ENCODE measurements around the gene OPCML. TPM values are rescaled to one million over a fixed set of nuclear protein-coding genes. Genes with fewer than 3 reads are reported as not detected.

Gene OPCML
- total RNA-seq, 1 donor from 2014 or later, result not detected

DNA sequence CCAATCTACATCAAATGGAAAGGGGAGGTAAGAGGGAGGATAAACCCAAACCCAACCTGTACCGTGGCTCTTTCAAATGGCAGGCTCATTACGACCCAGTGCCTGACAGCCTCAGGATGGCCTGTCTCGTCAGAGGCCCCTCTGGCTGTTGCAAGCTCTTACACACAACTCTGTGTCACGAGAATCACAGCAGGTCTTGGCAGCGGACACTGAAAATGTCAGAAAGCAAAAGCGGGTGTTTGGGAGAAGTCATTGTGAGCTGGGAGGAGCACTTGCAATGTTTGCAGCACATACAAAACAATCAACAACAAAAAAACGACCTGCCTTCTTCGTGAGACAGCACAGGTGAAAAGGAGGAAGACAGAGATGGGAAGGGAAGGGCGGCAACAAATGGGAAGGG is 248.1 kb downstream of the OPCML start:
- H3K9me3 ChIP-seq, result no peaks in the 10 kb centered on the region
- intact Hi-C loops (cut with DNase I), result no loop called here
- TF ChIP-seq POLR2A (IDR thresholded peaks at IDR 0.05), result no peak
- TF ChIP-seq POLR2AphosphoS5 (IDR thresholded peaks at IDR 0.05; ENCODE audit: insufficient read depth in 1 of 2, low read depth in 1 of 2), result no peak
- TF ChIP-seq, protein P1, sequence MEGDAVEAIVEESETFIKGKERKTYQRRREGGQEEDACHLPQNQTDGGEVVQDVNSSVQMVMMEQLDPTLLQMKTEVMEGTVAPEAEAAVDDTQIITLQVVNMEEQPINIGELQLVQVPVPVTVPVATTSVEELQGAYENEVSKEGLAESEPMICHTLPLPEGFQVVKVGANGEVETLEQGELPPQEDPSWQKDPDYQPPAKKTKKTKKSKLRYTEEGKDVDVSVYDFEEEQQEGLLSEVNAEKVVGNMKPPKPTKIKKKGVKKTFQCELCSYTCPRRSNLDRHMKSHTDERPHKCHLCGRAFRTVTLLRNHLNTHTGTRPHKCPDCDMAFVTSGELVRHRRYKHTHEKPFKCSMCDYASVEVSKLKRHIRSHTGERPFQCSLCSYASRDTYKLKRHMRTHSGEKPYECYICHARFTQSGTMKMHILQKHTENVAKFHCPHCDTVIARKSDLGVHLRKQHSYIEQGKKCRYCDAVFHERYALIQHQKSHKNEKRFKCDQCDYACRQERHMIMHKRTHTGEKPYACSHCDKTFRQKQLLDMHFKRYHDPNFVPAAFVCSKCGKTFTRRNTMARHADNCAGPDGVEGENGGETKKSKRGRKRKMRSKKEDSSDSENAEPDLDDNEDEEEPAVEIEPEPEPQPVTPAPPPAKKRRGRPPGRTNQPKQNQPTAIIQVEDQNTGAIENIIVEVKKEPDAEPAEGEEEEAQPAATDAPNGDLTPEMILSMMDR (IDR thresholded peaks at IDR 0.05), result no peak

DNA sequence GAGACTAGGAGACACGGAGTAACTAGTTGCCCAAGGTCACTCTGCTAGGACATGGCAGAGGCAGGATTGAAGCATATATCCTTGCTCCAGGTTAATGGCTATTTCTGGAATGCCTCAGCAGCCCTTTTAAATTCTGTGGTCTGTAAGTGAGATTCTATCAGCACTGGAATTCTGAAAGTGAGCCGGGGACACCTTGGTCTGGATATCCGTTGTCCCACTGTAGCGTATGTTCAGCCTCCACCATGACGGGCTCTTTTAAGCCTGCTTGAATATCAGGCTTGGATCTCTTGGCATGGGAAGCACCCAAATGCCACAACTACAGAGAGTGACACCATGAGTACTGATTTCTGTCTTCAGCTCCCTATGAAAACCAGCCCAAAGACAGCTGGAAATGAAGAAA is 254.4 kb downstream of the OPCML start:
- TF ChIP-seq, protein P1 (IDR thresholded peaks at IDR 0.05), result no peak
- TF ChIP-seq POLR2A (IDR thresholded peaks at IDR 0.05) (no peak), POLR2AphosphoS5 (IDR thresholded peaks at IDR 0.05; ENCODE audit: insufficient read depth in 1 of 2, low read depth in 1 of 2) (no peak)
- Histone ChIP-seq H3K4me1 (no peaks in the 10 kb centered on the region), H3K27me3 (no peaks in the 10 kb centered on the region), H3K36me3 (no peaks in the 10 kb centered on the region), H3K27ac (no peak overlapping the region), H3K9me3 (no peaks in the 10 kb centered on the region), H3K4me3 (no peak overlapping the region)
- no peak for DNase-seq (ENCODE audit: extremely low spot score in 2 of 2)
- intact Hi-C loops (cut with DNase I), result no loop called here

More for the DNA sequence above, 248.1 kb downstream of the OPCML start:
- no peaks in the 10 kb centered on the region for H3K4me1 ChIP-seq
- H3K27me3 ChIP-seq, result no peaks in the 10 kb centered on the region
- no peak for DNase-seq (ENCODE audit: extremely low spot score in 2 of 2)
- no peak overlapping the region for H3K4me3 ChIP-seq
- H3K36me3 ChIP-seq, result no peaks in the 10 kb centered on the region
- no peak overlapping the region for H3K27ac ChIP-seq

DNA sequence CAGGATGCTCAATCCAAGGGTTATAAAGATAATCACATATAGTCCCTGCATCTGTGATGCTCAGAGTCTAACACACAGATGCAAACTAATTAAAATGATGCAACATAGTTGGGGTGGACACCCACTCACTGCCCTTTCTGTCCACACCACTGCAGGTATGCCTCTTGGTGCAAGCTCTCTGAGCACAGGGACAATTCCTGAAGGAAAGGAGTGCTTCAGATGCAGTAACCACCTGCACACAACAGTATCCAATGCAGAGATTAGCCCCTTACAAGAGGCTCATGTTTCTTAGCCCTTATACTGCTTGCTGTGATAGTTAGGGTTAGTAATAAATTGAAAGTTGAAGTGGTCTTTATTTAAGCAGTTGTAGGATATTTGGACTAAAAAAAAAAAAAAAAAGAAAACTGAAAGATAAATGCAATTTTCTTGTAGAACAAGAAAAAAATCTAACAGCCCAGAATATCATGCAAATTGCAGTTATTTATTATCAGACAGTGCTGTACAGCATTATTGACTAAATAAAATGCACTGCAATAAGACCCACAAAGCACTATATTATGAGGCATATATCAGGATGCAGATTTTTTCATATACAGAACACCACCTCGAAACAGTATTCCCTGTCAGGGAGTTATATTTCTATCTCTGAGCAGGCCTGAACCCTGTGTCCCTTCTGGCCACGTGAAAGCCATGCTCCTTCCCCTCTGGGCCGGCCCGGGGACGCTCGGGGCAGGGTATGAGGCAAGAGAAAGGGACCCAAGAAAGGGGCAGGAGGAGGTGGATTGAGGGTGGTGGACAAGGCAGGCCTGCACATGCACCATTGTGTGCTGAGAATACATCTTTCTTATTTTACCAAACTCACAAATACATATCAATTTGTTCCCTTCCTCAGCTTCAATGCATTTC is 260.2 kb downstream of the OPCML start:
- Histone ChIP-seq H3K27ac (no peak overlapping the region), H3K9me3 (no peaks in the 10 kb centered on the region), H3K4me3 (no peak overlapping the region), H3K4me1 (no peaks in the 10 kb centered on the region), H3K27me3 (no peaks in the 10 kb centered on the region), H3K36me3 (no peaks in the 10 kb centered on the region)
- TF ChIP-seq POLR2A (IDR thresholded peaks at IDR 0.05) (no peak), POLR2AphosphoS5 (IDR thresholded peaks at IDR 0.05; ENCODE audit: insufficient read depth in 1 of 2, low read depth in 1 of 2) (no peak)
- TF ChIP-seq, protein P1 (IDR thresholded peaks at IDR 0.05), result no peak
- intact Hi-C loops (cut with DNase I), result no loop called here
- DNase-seq (ENCODE audit: extremely low spot score in 2 of 2), result no peak

DNA sequence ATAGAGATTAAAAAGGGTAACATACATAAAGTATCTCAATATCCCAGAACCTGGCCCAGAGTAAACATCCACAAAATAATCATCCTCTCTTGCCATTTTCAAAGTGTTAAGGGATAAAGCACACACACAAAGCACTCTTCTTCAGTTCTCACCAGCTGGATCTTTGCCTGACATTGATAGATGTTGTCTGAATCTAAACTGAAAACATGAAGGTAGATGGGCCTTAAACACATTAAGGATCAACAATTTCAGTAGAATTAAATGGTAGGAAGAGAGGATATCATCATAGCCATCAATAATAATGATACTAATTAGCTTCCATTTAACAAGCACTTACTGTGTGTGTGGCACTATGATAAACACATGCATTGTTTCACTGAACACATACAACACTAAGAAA is 261.1 kb downstream of the OPCML start:
- TF ChIP-seq POLR2A (IDR thresholded peaks at IDR 0.05), result no peak
- TF ChIP-seq, protein P1 (IDR thresholded peaks at IDR 0.05), result no peak
- no peak for TF ChIP-seq POLR2AphosphoS5 (IDR thresholded peaks at IDR 0.05; ENCODE audit: insufficient read depth in 1 of 2, low read depth in 1 of 2)
- Histone ChIP-seq H3K36me3 (no peaks in the 10 kb centered on the region), H3K27ac (no peak overlapping the region), H3K9me3 (no peaks in the 10 kb centered on the region), H3K4me3 (no peak overlapping the region), H3K27me3 (no peaks in the 10 kb centered on the region), H3K4me1 (no peaks in the 10 kb centered on the region)
- intact Hi-C loops (cut with DNase I), result no loop called here
- DNase-seq (ENCODE audit: extremely low spot score in 2 of 2), result no peak

DNA sequence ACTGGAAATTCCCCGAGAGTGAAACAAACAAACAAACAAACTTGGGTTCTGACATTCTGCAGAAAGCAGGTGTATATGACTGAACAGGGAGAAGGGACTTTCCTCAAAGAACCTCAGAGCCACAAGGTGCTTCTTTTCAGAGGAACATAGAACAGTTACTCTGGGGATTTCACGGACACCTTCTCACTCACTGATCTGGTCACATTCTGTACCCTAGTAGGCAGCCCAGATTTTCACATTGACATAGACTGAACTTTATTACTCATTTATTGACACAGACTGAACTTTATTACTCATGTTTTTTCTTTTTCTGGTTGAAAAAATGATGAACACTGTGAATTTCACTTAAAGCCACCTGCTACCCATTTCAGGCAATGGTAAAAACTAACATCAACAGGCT is 263.0 kb downstream of the OPCML start:
- Histone ChIP-seq H3K27me3 (no peaks in the 10 kb centered on the region), H3K4me1 (no peaks in the 10 kb centered on the region), H3K4me3 (no peak overlapping the region), H3K27ac (no peak overlapping the region), H3K36me3 (no peaks in the 10 kb centered on the region), H3K9me3 (no peaks in the 10 kb centered on the region)
- no peak for DNase-seq (ENCODE audit: extremely low spot score in 2 of 2)
- intact Hi-C loops (cut with DNase I), result no loop called here
- no peak for TF ChIP-seq POLR2A (IDR thresholded peaks at IDR 0.05)
- TF ChIP-seq, protein P1 (IDR thresholded peaks at IDR 0.05), result no peak
- TF ChIP-seq POLR2AphosphoS5 (IDR thresholded peaks at IDR 0.05; ENCODE audit: insufficient read depth in 1 of 2, low read depth in 1 of 2), result no peak

Measured in vagina (tissue), 2 donors.